GM21515 (cell line): ENCODE measurements around the gene SYNE1.
"Not testable (repeated sequence)": the region's sequence is repeated elsewhere in the genome, so short reads cannot be mapped to it uniquely, and the experiment has no call there.

Experiments used
- ATAC-seq: cut with Tn5 transposase; IDR thresholded peaks from one replicate; pipeline ENCODE4 v1.9.1; 2021; ENCODE audit not compliant: unreplicated experiment

Gene SYNE1

DNA sequence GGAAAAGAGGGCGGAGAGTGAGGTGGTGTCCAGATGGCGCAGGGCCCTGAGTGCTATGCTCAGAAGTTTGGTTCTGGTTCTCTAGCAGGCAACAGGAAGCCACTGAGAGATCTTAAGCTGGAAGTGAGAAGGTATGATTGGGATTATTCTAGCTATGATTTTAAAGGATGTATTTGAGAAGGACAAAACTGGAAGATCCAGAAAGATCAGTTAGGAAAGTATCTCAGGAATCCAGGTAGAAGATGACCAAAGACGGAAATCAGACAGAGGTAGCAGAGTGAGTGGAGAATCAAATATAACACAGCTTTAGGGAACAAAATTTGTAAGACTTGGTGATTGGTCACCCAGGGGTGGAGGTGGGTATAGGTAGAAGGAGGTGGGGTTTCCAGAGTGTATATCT is 5.8 kb downstream of the SYNE1 start:
- ATAC-seq, result no peak

DNA sequence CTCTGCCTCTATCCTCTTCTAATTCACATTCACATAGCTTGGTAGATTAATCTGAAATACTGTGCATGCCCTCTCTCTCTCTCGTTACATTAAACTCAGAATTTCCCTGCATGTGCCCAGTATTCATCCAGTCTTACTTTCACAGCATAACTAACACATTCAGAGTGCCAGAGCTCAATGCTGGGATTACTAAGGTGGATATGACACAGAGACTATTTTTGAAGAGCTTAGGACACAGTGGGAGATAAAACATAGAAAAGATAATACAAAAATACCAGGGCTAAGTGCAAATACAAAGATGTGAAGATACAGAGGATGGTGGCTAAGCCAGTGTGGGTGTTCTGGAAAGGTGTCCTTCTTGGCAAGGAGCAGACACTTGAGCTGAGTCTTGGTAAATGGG is 6.3 kb downstream of the SYNE1 start:
- no peak for ATAC-seq

DNA sequence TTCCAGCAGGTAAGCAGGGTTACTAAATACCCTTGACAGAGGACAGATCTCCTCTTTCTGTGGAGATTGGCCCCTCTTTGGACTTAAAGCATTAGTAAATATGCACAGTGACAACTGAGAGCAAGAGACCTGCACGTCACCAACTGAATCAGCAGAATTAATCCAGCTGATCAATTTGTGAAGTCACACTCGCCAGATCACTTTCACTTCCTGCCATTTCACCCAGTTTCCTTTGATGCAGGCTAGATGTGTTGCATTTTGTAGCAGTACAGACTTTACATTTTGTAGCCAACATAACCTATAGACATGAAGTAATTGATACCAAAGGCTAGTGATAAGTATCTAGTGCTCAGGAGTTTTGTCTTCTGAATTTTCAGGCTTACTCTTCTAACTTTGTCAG is 11.9 kb downstream of the SYNE1 start:
- no peak for ATAC-seq

DNA sequence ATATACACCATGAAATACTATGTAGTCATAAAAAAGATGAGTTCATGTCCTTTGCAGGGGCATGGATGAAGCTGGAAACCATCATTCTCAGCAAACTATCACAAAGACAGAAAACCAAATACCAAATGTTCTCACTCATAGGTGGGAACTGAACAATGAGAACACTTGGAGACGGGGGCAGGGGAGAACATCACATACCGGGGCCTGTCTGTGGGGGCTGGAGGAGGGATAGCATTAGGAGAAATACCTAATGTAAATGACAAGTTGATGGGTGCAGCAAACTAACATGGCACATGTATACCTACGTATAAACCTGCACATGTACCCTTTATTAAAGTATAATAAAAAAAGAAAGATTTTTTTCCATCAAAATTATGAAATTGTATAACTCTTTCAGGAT is 22.4 kb downstream of the SYNE1 start:
- not testable (repeated sequence) for ATAC-seq

DNA sequence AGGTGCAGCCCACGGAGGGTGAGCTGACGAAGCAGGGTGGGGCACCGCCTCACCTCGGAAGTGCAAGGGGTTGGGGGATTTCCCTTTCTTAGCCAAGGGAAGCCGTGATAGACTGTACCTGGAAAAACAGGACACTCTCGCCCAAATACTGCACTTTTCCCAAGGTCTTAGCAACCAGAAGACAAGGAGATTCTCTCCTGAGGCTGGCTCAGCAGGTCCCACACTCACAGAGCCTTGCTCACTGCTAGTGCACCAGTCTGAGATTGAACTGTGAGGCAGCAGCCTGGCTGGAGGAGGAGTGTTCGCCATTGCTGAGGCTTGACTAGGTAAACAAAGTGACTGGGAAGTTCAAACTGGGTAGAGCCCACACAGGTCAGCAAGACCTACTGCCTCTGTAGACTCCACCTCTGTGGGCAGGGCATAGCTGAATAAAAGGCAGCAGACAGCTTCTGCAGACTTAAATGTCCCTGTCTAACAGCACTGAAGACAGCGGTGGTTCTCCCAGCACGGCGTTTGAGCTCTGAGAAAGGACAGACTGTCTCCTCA is 28.0 kb downstream of the SYNE1 start:
- no peak for ATAC-seq

DNA sequence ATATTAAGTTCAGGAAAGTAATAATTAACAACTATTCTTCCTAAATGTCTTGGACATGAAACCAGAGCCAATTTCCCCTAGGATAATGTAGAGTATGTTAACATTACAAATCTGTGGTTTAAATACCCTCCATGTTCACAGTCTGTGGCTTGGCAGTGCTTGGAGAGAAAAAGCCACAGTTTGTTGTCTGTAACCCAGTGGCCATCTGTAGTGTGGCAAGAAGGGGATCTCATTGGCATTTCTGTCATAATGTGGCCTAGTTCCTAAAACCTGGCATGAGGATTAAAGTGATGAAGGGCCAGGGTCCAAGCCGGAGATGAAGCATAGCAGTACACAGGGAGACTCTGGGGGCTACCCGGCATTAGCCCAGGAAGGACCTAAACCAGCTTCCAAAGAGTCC is 31.2 kb downstream of the SYNE1 start:
- ATAC-seq, result no peak

DNA sequence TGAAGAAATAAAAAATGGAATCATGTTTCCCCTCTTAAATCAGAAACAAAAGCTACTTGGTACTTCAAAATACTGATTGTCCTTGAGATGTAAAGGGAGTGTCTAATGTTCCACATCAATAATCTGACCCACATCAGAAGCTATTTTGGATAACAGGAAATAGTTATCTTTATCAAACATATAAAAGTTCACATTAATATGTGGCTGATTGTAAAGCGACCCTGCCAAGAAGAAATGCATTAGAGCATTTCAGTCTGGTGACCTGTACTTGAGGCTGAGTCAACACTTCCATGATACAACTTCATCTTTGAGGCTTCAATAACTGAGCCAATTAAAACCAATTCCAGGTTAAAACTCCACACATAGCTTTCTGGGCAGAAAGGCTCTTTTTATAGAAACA is 31.8 kb downstream of the SYNE1 start:
- ATAC-seq, result no peak

DNA sequence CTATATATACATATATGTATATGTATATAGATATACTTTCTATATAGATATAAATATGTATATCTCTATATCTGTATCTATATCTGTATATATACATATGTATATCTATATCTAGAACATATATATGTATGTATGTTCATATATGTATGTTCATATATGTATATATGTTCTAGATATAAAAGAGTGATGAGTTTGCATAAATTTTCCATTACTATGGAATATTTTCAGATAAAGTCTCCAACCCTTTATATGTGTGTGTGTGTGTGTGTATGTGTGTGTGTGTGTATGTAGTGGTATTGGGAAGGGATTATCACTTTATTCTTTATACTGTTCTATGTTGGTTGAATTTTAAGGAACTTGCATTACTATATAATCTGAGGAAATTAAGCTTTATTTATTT is 33.3 kb downstream of the SYNE1 start:
- no peak for ATAC-seq

DNA sequence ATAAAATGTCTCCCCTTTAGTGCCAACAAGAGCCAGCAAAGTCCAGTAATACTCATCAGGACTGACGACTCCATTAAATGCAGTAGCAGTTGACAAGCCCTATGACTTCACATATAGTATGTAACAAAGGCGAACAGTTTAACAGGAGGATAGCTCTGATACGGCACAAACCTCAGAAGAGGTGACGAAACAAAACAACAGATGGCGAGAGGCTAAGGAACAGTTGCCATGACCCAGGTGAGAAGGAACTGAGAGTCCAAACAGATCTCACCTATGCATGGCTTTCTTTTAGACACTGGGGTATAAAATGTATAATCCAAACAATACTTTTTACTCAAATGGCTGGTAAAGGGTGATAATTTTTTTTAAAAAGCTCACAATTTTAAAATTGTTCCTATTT is 37.1 kb downstream of the SYNE1 start:
- ATAC-seq, result no peak

DNA sequence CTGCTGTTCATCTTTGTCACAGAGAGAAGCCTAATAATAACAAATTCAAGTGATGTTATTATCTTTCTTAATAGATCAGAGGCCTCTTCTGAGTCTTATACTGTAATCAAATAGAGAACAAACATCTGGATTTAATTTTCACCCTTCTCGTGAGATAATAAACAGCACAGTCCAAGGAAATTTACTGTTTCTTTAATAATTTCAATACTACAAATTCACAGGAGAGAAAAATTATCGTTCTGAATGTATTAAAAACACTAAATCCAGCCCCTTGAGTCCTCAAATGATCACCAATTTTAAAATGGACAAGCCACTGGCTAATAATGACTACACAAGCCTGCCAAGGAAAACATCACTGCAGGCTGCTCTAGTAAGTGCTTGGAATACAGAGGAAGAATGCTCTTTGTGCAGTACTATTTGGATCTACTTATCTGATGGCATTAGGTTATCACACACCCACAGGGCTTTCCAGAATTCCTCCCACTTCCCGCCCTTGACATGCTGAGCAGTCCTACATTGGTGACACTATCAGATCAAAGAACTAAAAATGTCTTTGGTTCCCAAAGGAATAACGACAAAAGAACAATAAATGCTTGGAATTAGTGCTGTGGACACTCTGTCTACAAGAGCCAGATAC is 38.1 kb downstream of the SYNE1 start:
- ATAC-seq, result no peak

DNA sequence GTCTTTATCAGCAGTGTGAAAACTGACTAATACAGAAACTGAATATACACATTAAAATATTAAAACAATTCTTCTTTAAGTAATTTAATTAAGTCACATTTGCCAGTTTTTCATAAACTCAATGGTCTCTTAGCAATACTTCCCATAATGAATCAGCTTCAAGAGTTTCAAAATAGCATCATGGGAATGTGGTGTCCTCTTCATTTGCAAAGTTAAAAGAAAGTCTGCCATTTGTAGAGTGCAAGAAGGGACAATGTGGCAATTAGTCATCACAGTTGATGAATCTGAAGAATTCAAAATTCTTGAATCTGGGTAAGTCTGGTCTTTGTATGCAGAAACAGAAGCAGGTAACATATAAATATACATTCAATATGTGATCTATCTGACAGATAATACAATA is 38.7 kb downstream of the SYNE1 start:
- no peak for ATAC-seq

DNA sequence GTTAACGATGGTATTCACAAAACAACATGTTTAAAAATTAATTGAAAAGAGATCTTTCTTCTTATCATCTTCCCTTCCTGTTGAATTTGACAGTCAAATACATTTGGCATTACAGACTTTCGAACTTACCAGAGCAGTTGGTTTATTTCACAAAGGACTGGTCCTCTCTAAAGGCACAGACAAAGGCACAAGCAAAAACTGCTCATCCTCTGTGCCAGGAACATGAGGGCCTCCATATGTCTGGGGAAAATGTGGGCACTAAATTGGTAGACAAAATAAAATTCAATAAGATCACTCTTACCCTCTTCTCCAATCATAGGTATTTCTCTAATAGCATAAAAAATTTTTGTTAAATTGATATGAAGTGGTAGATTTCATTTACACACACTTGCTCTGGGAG is 40.4 kb downstream of the SYNE1 start:
- ATAC-seq, result no peak

DNA sequence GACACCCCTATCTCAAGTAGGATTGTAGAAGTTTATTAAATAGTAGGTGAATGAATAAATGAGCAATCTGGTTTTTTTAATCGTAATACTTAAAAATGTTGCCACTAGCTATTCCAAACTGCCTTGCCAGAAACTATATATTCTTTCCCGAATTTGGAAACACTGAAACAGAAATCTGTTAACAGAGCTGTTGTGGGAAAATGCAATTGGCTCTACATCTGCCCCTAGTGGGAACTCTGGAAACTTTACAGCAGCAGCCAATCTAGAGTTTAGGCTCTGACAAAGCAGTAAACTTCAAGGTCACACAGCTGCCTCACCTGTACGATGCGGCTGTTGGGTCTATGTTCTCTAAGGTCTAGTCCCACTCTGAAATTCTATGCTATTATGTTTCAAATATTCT is 41.7 kb downstream of the SYNE1 start:
- no peak for ATAC-seq

DNA sequence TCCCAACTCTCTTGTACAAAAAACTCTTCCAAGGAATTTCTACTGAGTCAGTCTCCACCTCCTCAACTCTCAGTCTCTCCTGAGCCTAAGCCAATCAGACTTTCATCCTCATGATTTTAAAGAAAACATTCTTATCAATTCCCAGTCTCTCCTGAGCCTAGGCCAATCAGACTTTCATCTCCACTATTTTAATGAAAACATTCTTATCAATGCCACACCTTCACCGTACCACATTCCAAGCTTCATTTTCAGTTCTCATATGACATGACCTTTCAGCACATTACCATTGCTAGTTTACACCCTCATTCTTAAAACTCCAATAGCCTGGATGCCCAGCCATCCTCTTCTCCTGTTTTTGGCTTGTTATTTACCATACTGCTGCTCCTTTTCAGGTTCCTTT is 42.5 kb downstream of the SYNE1 start:
- ATAC-seq, result no peak

DNA sequence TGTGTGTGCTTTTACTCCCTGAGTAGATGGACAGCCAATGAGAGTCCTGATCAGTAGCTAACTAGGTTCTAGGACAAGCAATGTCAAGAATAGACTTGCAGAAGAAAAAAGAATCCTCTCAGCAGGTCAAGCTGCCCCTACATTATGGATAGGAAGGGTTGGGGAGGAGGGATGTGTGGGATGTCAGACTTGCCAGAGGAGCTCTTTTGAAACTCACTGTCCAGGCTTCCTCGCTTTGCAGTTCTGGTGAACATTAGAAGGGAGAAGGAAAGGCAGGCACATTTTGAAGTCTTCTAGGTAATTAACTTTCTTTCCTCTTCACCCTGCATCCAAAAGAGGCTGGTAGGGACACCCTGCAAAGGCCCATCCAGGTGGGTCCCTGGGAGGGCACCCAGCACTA is 48.7 kb downstream of the SYNE1 start:
- ATAC-seq, result no peak

DNA sequence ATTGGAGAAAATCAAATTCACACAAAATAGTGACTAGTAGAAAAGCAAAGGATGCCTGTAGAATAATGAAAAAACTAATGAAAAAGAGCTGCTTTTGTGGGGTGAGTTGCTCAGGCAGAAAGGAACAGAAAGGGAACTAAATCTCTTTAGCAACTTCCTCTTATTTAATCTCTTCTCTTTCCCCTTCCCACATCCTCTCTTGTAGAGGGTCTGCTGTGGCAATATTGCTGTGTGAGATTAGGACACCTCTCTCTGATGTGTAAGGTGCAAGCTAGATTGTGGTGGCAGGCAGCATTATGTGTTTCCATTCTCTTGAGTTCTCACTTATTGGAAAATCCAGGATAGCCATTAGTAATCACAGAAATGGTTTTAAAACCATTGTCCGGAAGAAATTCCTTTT is 49.7 kb downstream of the SYNE1 start:
- no peak for ATAC-seq

DNA sequence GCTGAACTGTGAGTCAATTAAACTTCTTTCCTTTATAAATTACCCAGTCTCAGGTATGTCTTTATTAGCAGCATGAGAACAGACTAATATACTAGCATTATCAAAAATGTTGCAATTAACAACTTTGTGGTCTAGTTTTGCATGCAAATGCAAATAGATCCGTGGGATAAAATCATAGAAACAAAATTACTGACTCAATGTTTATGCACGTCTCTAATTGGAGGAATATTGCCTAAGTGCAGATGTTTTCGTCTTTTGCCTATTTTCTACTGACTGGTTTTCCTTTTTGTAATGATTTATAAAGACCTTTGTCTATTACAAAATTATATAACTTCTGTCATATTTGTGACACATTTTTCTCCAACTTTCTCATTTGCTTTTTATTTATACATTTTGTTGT is 51.9 kb downstream of the SYNE1 start:
- ATAC-seq, result no peak

DNA sequence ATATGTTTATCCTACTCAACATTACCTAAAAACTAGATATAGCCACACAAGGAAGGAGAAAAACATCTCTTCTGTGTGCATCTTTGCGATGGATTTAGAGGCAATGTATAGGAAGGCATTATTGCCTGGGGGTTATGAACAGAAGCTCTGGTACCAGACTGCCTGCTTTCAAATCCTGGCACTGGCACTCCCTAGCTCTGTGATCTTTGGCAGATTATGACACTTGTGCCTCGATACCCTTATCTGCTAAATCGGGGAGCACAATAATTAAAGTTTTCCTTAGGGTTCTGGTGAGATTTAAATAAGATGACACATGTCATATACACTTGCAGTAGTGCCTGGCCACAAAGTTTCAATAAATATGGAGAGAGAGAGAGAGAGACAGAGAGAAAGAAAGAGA is 53.3 kb downstream of the SYNE1 start:
- ATAC-seq, result no peak

DNA sequence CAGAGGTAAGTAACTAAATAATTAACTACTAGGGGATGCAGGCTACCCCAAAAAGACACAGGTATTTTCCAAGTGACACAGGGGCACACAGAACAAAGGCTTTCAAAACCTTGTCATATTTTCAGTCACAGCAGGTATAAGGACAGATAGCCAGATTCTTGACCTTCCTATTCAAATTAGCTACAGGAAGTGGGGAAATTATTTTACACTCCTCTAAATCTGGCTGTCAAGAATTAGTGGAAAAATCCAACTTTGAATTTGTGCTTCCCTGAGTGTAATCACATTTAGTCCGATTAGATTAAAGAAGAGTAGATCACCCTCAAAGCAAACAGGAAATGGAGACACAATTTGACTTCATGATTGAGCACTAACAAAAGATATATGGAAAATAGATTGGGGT is 60.6 kb downstream of the SYNE1 start:
- ATAC-seq, result no peak

DNA sequence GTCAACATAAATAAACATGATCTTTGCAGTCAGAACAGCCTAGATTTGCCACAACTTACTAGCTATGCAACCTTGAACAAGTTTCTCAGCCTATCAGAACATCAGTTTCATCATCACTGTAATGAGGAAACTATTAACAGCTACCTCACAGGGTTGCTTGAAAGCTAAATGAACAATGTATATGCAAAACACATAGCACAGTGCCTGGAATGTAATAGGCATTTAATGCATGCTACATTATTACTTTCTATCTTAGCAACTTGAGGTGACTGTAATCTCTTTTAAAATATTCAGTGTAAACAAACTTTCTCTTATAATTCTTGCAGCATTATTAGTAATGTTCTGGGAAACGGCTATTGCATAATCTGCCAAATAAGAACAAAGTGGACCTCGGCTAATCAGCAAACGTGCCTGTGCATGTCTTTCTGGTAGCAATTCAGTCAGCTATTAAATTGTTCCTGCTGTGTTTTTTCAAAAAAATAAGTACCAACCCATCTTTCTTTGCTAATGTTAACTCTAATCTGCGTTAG is 61.5 kb downstream of the SYNE1 start:
- ATAC-seq, result no peak

DNA sequence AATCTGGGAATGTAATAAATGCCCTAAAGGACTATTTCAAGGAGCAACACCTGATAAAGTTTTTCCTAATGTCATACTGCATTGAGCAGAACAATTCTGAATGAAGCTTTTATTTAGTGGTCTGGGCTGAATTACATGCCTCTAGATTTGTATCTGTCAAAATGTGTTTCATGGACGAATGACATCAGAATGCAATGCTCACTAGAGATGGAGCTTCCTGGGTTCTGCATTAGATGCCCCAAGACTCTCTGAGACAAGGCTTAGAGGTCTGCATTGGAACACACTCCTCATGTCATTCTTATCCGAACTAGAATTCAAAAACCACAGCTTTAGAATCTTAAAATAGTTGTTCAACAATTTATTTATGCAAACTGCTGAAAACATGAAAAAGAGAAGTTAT is 62.0 kb downstream of the SYNE1 start:
- no peak for ATAC-seq

DNA sequence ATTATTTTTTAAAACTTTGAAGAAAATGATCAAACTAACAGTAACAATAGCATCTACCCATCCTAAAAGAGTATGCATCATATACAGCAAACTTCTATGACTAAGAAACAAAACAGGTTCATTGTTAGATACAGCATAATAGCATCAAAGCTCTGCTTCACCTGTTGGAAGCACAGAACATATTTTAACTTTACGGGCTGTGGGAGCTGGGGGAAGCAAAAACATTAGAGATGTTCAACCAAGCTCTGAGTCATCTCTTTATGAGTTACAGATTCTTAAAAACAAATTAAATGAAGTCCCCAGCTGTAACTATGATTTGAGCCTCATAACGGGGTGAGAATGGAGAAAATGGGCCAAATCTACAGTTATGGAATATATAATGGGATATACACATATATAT is 63.4 kb downstream of the SYNE1 start:
- no peak for ATAC-seq
